Measurements from ENCODE around the gene MT1M. TPM values are rescaled to one million over a fixed set of nuclear protein-coding genes. Genes with fewer than 3 reads are reported as not detected.
"Not testable (repeated sequence)": the region's sequence is repeated elsewhere in the genome, so short reads cannot be mapped to it uniquely, and the experiment has no call there.

The MT1M gene
- total RNA-seq, 2 experiments from 2014 or later: not detected

DNA sequence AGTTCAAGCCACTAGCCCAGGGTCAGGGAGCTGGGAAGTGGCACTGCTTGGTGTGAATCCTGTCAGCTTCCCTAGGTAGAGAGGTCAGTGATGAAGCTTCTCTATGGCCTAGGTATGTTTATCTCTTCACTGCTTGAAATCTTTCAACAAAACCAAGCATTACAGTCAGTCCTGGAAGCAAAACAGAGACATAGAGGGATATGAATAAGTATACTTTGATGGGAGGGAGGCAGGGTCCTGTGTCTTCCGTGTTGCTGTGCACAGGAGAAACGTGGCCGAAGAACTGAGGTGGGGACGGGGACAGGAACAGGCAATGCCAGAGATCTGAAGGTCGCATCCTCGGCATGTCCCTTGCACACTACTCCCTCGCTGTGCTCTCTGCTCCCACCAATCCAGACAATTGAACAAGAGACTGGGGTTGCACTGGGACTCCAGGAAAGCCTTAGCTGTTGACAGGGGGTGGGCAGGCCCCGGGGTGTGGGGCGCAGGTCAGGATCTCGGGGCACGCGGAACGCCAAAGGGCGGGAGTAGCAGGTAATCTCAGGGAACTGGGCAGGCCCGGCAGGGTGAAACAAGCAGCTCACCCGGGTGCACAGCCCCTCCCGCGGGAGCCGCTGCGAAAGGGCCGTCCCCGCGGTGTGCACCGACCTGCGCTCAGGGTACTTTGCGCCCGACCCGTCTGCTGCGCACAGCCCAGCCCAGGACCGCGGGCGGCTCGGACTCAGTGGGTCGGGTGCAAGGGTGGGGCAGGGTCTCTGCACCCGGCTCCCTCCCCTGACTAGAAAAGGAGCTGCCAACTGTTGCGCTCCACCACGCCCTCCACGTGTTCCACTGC lies 36.8 kb downstream of the MT1M start, which contains the start of gene MT1H:
MT1H (plus strand) TSS at position 810 of the 835 bp plus-strand sequence. CDS start 71 bp downstream, outside the sequence.
- peaks cover 16% of the 10 kb centered on the region for H3K4me1 Mint-ChIP-seq
- no peaks in the 10 kb centered on the region for H3K9me3 Mint-ChIP-seq
- peak within 1 kb of the TSS; percentile 19 for H3K4me3 Mint-ChIP-seq
- H3K27ac Mint-ChIP-seq: no peak within 1 kb of the TSS
- H3K36me3 Mint-ChIP-seq: peaks cover 4% of the 10 kb centered on the region
- H3K27me3 Mint-ChIP-seq: peaks cover 60% of the 10 kb centered on the region
- peak; percentile 63 for DNase-seq

- H3K9me3 Mint-ChIP-seq: no peaks in the 10 kb centered on the region
- H3K36me3 Mint-ChIP-seq: peaks cover 4% of the 10 kb centered on the region
- no peak overlapping the region for H3K27ac Mint-ChIP-seq
- H3K4me3 Mint-ChIP-seq: peak overlapping the region; percentile 19
- peaks cover 17% of the 10 kb centered on the region for H3K4me1 Mint-ChIP-seq
- H3K27me3 Mint-ChIP-seq: peaks cover 60% of the 10 kb centered on the region
- no peak for DNase-seq
Measured at GRCh38 chr16:56669840-56670619, 37.6 kb downstream of the MT1M start.

GRCh38 chr16:56670620-56670934 lies 38.1 kb downstream of the MT1M start:
- Mint-ChIP-seq H3K36me3 (peaks cover 4% of the 10 kb centered on the region), H3K27me3 (peaks cover 63% of the 10 kb centered on the region), H3K27ac (no peak overlapping the region), H3K4me1 (peaks cover 21% of the 10 kb centered on the region), H3K9me3 (no peaks in the 10 kb centered on the region), H3K4me3 (no peak overlapping the region)
- DNase-seq: no peak

- H3K27ac Mint-ChIP-seq, H3K4me3 Mint-ChIP-seq, DNase-seq, H3K36me3 Mint-ChIP-seq, H3K9me3 Mint-ChIP-seq: not testable (repeated sequence)
- Mint-ChIP-seq H3K4me1 (peaks cover 26% of the 10 kb centered on the region), H3K27me3 (peaks cover 58% of the 10 kb centered on the region)
Measured at GRCh38 chr16:56671691-56672090, 39.2 kb downstream of the MT1M start.

DNA sequence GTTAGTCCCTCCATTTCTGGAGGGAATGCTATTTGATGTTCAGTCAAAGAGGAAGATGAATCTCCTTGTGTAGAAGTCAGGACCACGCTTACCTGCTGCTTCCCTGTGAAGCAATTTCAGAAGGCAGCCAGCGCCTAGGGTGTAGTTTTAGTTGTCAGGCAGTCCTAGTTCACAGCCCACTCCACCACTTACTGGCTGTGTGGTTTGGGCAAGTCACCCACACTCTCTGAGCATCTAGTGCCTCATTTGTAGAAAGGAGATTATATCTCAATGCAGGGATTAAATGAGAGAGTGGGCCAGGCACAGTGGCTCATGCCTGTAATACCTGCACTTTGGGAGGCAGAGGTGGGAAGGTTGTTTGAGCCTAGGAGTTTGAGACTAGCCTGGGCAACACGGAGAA lies 39.7 kb downstream of the MT1M start:
- not testable (repeated sequence) for DNase-seq, H3K9me3 Mint-ChIP-seq, H3K27ac Mint-ChIP-seq, H3K4me3 Mint-ChIP-seq, H3K36me3 Mint-ChIP-seq
- Mint-ChIP-seq H3K4me1 (peaks cover 26% of the 10 kb centered on the region), H3K27me3 (peaks cover 57% of the 10 kb centered on the region)

GRCh38 chr16:56672761-56673536 lies 40.5 kb downstream of the MT1M start:
- peaks cover 1% of the 10 kb centered on the region for H3K36me3 Mint-ChIP-seq
- H3K27ac Mint-ChIP-seq: no peak overlapping the region
- DNase-seq: no peak
- H3K4me3 Mint-ChIP-seq: no peak overlapping the region
- peaks cover 24% of the 10 kb centered on the region for H3K4me1 Mint-ChIP-seq
- peaks cover 49% of the 10 kb centered on the region for H3K27me3 Mint-ChIP-seq
- no peaks in the 10 kb centered on the region for H3K9me3 Mint-ChIP-seq

- Mint-ChIP-seq H3K27ac (no peak overlapping the region), H3K36me3 (peaks cover 1% of the 10 kb centered on the region), H3K4me1 (peaks cover 17% of the 10 kb centered on the region), H3K27me3 (peaks cover 39% of the 10 kb centered on the region), H3K4me3 (no peak overlapping the region), H3K9me3 (no peaks in the 10 kb centered on the region)
- peak; percentile 41 for DNase-seq
Measured at GRCh38 chr16:56673921-56674320, 41.5 kb downstream of the MT1M start.

GRCh38 chr16:56674570-56674969 lies 42.1 kb downstream of the MT1M start:
- peaks cover 12% of the 10 kb centered on the region for H3K4me1 Mint-ChIP-seq
- H3K27ac Mint-ChIP-seq, H3K36me3 Mint-ChIP-seq, DNase-seq, H3K4me3 Mint-ChIP-seq, H3K9me3 Mint-ChIP-seq: not testable (repeated sequence)
- H3K27me3 Mint-ChIP-seq: peaks cover 33% of the 10 kb centered on the region

- peak; percentile 76 for DNase-seq
- H3K9me3 Mint-ChIP-seq: no peaks in the 10 kb centered on the region
- peaks cover 1% of the 10 kb centered on the region for H3K36me3 Mint-ChIP-seq
- peaks cover 12% of the 10 kb centered on the region for H3K4me1 Mint-ChIP-seq
- H3K27ac Mint-ChIP-seq: no peak overlapping the region
- peak overlapping the region; percentile 72 for H3K4me3 Mint-ChIP-seq
- H3K27me3 Mint-ChIP-seq: peaks cover 21% of the 10 kb centered on the region
Measured at GRCh38 chr16:56675685-56676210, 43.3 kb downstream of the MT1M start.

DNA sequence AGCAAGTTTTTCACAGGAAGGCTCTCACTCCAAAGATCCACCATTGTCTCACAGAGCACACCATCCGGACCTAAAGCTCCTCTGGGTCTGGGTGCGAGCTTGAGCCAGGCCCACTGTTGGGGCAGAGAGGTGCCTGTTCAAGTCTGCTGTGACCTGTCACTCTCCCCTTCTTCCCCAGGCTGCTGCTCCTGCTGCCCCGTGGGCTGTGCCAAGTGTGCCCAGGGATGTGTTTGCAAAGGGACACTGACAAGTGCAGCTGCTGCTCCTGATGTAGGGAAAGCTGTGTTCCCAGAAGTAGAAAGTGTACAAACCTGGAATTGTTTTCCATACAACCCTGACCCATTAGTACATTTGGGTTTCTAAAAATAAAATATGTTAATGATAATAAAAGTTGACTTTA lies 45.0 kb downstream of the MT1M start:
- H3K27me3 Mint-ChIP-seq: peaks cover 7% of the 10 kb centered on the region
- no peak for DNase-seq
- H3K4me1 Mint-ChIP-seq: peaks cover 21% of the 10 kb centered on the region
- no peak overlapping the region for H3K4me3 Mint-ChIP-seq
- no peak overlapping the region for H3K27ac Mint-ChIP-seq
- no peaks in the 10 kb centered on the region for H3K9me3 Mint-ChIP-seq
- H3K36me3 Mint-ChIP-seq: no peaks in the 10 kb centered on the region

GRCh38 chr16:56679078-56679730 lies 46.7 kb downstream of the MT1M start:
- H3K9me3 Mint-ChIP-seq: no peaks in the 10 kb centered on the region
- no peak overlapping the region for H3K4me3 Mint-ChIP-seq
- DNase-seq: no peak
- no peak overlapping the region for H3K27ac Mint-ChIP-seq
- H3K36me3 Mint-ChIP-seq: peaks cover 8% of the 10 kb centered on the region
- peaks cover 3% of the 10 kb centered on the region for H3K27me3 Mint-ChIP-seq
- peaks cover 30% of the 10 kb centered on the region for H3K4me1 Mint-ChIP-seq

- Mint-ChIP-seq H3K27me3 (peaks cover 3% of the 10 kb centered on the region), H3K4me1 (peaks cover 32% of the 10 kb centered on the region), H3K36me3 (peaks cover 12% of the 10 kb centered on the region), H3K27ac (no peak overlapping the region), H3K4me3 (no peak overlapping the region), H3K9me3 (no peaks in the 10 kb centered on the region)
- DNase-seq: no peak
Measured at GRCh38 chr16:56679818-56680217, 47.4 kb downstream of the MT1M start.

GRCh38 chr16:56681939-56682702 lies 49.7 kb downstream of the MT1M start, which contains the start of gene MT1X:
Gene MT1X, plus strand, starts transcription at chr16:56682470. Its CDS starts 71 bp downstream, at chr16:56682541.
- H3K9me3 Mint-ChIP-seq: peaks cover 3% of the 10 kb centered on the region
- peak within 1 kb of the TSS; percentile 97 for H3K27ac Mint-ChIP-seq
- peaks cover 16% of the 10 kb centered on the region for H3K36me3 Mint-ChIP-seq
- peaks cover 23% of the 10 kb centered on the region for H3K4me1 Mint-ChIP-seq
- H3K4me3 Mint-ChIP-seq: peak within 1 kb of the TSS; percentile 96
- peak; percentile 95 for DNase-seq
- H3K27me3 Mint-ChIP-seq: no peaks in the 10 kb centered on the region
